NCI-H345 (cell line): ENCODE results near the gene TPPP2.

Experiments used
- DNase-seq: peaks from one replicate; lab custom pipeline; 2025; lab: John Stamatoyannopoulos, UW

TPPP2 gene

DNA sequence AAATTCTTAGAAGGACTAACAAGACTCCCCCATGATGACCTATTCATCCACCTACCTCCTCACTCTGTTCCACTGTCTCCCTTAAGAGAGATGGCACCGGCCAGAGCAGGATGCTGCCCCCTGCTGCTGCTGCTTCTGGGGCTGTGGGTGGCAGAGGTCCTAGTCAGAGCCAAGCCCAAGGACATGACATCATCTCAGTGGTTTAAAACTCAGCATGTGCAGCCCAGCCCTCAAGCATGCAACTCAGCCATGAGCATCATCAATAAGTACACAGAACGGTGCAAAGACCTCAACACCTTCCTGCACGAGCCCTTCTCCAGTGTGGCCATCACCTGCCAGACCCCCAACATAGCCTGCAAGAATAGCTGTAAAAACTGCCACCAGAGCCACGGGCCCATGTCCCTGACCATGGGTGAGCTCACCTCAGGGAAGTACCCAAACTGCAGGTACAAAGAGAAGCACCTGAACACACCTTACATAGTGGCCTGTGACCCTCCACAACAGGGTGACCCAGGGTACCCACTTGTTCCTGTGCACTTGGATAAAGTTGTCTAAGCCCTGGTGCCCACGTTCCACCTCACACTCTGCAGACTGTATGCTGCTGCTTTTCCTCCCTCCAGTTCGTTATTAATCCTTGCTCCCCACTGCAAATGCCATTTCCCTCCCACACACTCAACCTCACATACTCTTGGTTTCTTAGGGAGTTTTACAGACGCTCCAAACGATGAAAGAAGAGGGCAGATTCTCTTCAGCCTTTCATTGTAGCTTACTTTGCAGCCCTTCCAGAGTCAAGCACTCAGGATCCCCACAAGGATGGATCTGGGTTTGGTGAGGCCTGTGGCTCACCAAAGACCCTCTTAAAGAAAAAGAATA is 28.0 kb downstream of the TPPP2 start, which contains the start of gene RNASE8:
Gene RNASE8 (plus strand): TSS at position 20 of the 873 bp plus-strand sequence. CDS start 71 bp downstream, at position 91.
- DNase-seq = no peak

DNA sequence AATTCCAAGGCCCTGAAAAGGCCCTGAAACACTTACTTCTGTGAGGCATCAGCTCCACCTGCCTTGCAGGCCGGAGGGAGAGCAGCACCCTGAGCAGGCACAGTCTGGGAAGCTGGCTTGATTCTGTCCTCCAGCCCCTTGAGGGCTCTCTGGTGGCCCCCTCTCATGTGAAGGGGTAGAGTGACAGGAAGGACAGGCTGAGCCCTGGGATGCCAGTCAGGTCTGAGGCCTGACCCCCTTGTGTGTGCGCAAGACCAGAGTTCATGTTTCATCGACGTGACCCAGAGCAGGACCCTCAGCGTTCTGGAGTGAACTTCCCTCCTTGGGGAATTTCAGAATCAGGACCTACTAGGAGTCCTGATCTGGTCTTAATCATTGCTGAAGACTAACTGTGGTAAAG is 28.9 kb downstream of the TPPP2 start:
- no peak for DNase-seq

DNA sequence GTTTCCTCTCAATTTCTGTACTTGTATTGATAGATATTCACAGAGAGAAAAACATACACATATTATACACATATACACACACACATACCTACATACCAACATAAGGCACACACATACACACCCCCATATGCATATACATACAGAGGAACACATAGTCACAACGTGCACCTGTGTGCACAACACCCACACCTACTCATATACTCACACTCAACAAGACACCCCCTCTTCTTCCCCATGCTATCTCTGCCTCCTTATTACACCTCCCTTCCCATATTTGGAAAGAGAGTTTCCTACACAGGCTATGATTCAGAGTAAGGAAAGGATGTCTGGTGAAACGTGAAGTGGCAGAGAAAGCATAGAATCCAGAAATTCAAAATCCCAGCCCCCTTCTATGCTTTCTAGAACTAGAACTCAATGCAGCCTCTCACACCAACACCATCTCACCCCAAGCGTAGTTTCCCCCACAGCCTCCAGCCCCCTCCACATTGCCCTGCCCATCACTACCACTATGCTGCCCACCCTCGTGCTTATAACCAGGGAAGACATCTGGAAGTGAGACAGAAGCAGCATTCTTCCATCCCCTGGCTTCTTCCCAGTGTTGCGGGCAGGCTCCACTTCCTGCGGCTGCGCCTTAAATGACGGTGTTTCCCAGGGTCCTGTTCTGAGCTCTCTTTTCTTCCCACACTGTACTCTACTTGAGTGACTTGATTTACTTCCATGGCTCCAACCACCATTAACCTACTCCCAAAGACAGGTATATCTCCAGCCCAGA is 30.0 kb downstream of the TPPP2 start:
- no peak for DNase-seq

DNA sequence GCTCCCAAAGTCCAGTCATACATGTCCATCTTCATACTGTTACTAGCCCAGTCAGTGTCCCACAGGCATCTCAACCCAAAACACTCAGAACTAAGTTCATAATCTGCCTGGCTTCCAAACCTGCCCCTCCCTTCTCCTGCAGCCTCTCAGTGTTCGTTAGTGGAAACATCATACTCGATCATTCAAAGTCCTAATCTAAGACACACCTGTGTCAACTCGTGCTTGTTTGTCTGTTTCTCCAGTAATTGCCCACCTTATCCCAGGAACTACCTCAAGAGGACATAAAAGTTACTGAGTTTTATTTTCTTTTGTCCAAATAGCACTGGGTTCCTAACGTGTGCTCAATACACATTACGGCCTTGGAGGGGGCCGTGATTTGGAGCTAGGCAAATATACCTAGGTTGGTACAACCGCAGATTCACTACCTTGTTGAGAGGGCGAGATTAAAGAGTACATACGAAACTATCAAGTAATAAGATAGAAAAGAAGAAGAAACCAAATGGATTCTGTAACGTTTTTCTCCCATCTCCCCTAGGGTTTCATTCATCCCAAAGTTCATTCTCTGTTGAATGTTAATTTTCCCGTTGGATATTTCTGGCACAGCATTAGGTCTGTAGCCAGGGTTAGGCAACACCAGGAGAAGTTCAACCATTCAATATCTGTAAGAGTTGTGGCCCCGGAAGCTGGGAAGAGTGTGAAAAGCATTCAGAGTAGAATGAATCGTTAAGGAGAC is 30.8 kb downstream of the TPPP2 start:
- DNase-seq = no peak

DNA sequence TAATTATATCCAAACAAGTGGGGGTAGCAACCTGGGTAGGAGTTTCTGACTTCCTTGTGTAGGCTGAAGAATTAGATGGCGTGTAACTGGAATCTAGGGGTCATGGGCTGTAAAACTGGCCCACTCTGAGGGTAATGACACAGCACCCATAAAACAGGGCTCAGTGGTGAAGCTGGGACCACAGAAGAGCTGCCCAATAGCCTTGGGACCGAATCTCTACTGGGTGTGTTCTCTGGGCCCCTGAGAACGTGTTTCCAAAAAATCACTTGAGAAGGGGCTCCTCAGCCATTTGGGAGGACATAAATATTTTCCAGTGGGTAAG is 31.3 kb downstream of the TPPP2 start:
- no peak for DNase-seq

DNA sequence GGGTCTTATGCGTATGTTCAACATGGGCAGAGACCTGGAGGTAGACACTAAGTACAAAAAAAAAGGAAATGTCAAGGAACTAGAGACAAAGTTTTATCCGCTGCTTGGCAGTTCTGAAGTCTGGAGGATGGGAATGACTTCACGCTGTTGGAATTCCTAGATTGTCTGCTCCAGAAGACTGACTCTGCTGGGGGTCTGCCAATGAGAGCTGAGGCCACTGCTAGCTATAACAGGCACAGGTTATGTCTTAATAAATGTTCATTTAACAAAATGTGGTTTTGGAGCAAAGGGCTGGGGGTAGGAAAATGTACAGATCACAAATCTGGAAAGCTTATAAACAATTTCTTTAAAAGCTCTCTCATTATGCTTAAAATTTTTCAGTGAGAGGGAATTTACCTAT is 33.5 kb downstream of the TPPP2 start:
- no peak for DNase-seq

DNA sequence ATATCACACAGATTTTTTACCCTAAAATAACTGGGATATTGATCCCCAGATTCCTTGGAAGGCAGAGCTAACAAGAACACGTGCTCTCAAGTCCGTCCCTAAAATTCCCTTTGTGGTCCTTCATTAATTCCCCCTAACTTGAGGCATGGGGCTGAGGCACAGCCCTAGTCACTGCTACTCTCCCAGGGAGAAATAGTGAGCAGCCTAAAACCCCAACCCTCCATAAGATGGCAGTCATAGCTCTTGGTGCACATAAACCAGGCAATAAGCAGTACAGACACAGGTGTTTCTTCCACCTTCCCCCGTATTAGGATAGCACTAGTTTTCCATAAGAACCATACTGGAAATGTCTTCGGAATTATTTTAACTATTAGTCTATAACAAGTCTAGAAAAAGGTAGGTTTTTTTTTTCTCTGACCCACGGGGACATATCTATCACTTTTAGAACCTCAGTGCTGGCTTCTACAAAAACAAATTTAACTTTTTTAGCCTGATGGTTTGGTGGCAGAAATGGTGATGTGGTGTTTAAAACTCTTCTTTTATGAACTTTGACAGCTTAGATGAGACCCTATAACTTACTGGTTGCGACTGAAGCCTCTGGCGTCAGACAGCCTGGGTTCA is 37.0 kb downstream of the TPPP2 start:
- DNase-seq = peak; percentile 33

DNA sequence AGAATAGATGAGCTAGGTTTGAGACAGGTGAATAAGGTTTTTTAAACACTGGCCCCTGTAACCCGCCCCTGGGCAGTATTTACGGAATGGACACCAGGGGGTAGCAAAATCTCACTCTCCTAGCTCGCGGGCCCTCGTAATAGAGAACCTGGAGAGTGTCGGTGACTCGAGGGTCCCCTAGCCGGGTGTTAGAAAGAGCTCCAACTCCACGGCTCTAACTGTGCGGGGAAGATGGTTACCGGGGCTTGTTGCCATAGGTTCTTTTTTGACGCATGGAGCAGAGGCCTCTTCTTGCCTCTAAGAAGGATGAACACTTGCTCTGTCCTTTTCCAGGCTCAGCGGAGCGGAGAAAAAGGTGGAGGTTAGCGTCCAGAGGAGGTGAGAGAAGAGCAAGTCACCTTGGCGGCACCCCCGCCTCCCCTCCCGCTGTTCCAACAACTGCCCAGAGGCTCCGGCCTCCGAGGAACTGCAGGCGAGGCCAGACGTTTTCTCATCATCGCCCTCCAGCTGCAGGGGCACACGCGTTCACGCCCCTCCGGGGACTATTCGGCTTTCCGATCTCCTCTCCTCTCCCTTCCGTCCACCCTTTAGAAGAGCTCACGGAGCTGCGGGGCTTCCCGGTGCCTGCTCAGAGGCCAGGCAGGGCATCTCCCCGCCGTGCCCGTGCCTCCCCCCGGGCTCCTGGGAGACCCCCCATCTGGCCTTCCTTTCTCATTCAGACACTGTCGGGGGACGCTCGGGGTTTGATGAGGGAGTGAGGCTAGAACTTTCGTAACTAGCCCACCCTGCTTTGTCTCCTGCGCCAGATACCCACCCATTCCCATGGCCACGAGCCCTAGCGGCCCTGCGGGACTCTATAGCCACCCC is 38.7 kb downstream of the TPPP2 start:
- DNase-seq = peak; percentile 79

DNA sequence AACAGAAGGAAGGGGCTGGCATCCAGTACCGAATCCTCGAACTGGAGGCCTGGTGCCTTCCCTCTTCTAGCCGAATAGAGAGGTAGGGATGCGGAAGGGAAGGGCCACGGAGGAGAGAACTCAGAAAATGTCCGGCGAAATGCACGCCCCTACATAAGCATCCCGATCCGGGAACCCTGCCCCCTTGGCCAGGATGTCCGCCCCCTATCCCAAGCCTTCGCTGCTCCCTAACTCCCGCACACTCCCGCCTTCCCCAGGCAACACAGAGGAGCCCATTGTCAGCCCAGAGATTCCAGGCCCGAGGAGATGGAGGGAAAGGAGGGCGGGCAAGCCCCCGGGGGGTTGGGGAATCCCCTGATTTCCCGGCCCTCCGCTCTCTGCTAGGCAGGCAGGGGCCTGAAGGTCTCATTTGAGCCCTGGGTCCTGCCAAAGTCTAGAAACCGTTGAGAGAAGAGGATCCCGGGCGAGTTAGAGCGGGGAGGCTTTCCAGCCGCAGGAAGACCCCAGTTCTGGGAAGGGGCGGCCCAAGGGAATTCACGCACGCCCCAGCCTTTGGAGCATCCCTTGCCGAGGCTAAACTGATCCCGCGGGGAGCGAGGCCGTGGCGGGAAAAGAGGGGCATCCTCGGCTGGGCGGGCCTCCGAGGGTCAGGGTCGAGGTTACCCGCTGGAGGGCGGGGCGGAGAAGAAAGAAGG is 39.5 kb downstream of the TPPP2 start:
- peak; percentile 51 for DNase-seq

DNA sequence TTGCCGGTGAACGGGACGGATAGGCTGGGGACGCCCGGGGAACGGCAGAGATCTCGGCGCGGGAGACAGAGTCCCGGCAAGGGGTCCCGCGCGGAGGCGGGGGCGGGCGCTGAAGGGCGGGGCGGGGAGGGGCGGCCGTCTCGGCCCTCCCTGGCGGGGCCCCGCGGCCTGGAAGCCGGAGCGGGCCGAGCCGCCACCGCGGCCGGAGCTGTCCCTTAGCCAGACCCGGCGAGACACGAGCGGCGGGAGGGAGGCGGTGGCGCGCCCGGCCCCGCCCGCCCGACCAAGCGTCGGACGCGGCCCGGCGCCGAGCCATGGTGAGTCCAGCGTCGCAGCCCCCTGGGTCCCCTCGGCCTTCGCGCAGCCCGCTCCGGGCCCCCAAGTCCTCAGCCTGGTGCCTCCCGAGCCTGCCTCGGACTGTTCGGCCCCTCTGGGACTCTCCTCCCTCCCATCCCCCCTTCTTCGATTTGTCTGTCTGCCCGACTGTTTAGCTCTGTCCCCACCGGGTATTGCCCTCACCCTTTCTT is 40.1 kb downstream of the TPPP2 start, which contains the start of gene ARHGEF40:
Gene ARHGEF40 (plus strand): TSS at position 222 of the 527 bp plus-strand sequence. CDS start 93 bp downstream, at position 315.
- DNase-seq = peak; percentile 66

DNA sequence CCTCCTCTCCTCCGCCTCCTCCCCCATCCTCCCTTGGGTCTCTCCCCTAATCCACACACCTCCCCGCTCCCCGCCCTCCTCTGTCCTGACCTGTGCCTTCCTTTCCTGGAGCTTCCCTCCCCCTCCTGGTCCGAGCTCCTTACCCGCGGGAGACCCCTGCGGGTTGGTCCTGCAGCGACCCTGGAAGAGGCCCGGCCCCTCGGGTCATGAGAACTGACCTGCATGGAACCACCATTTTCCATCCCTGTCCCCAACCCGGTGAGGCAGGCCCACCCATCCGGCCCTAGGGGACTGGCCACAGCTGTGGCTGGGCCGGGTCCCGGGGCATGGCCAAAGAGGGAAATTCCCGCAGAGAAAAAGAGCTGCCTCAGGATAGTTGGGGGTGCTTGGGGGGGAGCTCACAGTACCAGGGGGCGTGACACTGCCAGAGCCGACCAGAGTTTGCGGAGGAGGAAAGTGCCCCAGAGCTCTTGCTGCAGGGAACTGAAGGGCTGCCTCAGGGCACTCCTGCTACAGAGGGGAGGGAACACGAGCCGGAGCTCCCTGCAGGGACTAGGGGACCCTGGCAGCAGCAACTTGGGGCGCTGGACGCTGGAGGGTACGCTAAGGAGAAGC is 40.7 kb downstream of the TPPP2 start:
- peak; percentile 71 for DNase-seq

DNA sequence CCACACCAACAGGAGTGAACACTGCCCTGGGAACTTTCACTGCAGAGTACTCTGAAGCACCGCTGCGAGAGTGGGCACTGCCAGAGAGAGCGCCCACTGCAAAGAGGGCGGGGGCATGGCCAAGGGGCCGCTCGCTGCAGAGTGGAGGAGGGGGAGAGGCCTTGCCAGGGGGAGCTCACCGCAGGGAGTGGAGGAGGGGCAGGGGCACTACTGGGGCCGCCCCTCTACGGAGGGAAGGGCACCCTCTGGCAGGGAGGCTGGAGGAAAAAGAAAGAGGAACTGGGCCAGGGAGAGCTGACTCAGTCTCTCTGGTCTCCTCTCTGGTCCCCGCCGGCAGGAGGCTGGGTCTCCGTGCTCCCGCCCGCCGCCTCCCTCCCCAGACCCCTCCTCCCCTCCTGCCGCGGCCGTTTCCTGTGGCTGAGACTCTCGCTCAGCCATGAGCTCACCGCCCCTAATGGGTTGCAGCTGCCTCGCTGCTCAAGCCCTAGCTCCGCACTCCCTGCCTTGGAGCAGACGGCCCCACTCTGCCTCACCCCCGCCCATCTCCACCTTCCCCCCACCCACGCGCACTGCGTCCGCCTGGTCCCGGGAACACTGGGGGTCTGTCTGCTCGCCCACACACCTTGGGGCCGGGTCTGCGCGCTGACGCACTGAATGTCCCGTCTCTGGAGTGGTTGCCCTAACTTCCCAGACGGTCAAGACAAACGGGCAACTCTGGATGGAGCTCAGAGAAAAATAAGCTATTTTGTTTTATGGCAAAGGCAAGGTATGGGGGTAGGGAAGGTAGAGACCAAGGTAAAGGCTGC is 41.4 kb downstream of the TPPP2 start:
- DNase-seq = peak; percentile 91

DNA sequence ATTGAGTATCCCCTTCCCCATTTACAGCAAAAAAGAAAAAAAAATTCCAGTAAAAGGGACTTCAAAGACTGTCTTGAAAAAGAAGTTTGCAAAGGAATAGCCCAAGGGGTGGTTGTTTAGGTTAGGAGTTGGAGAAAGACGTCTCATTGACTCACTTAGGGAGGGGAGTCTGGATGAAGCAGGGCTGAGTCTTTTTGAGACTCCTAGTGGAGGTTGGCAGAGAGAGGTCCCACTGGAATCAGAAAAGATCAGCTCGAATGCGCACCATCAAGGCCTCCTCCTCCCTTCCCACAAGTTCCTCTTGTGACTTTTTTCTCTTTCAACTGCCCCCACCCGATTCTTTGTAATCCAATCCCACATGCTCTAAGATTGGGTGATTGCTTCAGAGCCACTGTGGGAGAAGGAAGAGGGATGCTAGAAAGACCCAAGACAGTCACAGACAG is 42.0 kb downstream of the TPPP2 start:
- DNase-seq = no peak

DNA sequence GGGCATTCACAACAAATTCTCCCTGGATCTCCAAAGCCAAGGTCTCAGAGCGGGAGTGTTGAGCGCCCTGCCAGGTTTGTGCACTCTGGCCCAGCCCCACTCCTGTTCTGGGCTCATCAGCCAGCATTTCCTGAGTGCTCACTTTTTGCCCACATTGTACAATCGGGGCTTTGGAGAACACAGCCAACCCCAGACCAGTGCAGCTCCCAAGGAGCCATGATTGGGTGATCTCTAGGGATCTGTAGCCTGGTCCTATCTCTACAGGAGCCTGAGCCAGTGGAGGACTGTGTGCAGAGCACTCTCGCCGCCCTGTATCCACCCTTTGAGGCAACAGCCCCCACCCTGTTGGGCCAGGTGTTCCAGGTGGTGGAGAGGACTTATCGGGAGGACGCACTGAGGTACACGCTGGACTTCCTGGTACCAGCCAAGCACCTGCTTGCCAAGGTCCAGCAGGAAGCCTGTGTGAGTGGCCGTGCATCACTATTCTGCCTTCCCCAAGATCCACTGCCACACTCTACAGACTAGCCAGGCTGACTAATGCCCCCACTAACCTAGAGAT is 42.8 kb downstream of the TPPP2 start:
- no peak for DNase-seq

DNA sequence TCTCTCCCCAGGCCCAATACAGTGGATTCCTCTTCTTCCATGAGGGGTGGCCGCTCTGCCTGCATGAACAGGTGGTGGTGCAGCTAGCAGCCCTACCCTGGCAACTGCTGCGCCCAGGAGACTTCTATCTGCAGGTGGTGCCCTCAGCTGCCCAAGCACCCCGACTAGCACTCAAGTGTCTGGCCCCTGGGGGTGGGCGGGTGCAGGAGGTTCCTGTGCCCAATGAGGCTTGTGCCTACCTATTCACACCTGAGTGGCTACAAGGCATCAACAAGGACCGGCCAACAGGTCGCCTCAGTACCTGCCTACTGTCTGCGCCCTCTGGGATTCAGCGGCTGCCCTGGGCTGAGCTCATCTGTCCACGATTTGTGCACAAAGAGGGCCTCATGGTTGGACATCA is 43.9 kb downstream of the TPPP2 start:
- DNase-seq = no peak

DNA sequence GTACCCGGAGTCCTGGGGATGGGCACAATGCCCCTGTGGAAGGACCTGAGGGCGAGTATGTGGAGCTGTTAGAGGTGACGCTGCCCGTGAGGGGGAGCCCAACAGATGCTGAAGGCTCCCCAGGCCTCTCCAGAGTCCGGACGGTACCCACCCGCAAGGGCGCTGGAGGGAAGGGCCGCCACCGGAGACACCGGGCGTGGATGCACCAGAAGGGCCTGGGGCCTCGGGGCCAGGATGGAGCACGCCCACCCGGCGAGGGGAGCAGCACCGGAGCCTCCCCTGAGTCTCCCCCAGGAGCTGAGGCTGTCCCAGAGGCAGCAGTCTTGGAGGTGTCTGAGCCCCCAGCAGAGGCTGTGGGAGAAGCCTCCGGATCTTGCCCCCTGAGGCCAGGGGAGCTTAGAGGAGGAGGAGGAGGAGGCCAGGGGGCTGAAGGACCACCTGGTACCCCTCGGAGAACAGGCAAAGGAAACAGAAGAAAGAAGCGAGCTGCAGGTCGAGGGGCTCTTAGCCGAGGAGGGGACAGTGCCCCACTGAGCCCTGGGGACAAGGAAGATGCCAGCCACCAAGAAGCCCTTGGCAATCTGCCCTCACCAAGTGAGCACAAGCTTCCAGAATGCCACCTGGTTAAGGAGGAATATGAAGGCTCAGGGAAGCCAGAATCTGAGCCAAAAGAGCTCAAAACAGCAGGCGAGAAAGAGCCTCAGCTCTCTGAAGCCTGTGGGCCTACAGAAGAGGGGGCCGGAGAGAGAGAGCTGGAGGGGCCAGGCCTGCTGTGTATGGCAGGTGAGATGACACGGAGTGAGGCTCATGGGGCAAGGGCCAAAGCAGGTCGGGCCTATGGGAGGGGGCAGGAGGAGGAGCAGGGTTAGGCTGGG is 44.6 kb downstream of the TPPP2 start:
- no peak for DNase-seq

DNA sequence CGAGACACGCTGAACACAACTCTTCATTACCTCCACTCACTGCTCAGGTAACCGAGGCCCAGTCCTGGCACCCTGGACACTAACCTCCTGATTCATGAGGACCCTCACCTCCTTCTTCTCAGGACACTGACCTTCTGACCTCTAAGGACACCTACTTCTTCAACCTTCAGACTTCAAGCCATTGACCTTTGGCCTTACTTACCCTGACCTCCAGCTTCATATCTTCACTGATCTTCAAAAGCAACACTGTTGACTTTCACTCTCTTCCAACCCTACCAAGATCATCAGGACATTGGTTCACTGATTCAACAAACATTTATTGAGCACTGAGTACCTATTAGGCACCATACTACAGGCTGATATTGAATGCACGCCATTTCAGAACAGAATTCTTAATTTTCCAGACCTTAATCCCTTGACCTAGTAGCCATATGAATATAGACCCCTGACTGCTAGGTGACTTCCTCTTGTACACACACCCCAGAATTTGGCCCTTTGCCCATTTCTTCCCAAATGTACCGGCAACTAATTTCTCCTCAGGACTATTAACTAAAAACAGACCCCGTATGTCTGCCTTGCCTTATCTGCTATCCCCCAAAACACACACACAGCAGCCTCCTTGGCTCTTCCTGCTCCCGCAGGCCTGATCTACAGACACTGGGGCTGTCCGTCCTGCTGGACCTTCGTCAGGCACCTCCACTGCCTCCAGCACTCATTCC is 45.9 kb downstream of the TPPP2 start:
- DNase-seq = no peak
